NT2/D1 (cell line): ENCODE data around the gene CNNM3.
"Not testable (repeated sequence)": the region's sequence is repeated elsewhere in the genome, so short reads cannot be mapped to it uniquely, and the experiment has no call there.

Experiments used
- DNase-seq: peaks from one replicate; pipeline ENCODE4 v3.0.0-alpha.2; 2011; ENCODE audit warnings: low read depth, low spot score
- H3K27me3 ChIP-seq: 2 replicates; pipeline ENCODE4 v1.6.0; 2011; ENCODE audit warnings: mild to moderate bottlenecking; ENCODE audit not compliant: insufficient read length, insufficient read depth
- H3K36me3 ChIP-seq: 2 replicates; pipeline ENCODE4 v1.6.1; 2011; ENCODE audit warnings: mild to moderate bottlenecking, low read length, mixed read lengths; ENCODE audit not compliant: insufficient read depth, insufficient read length
- H3K4me1 ChIP-seq: 2 replicates; pipeline ENCODE4 v1.5.1; 2011; ENCODE audit not compliant: insufficient read depth, insufficient read length
- H3K4me3 ChIP-seq: 2 replicates; pipeline ENCODE4 v1.5.1; 2011; ENCODE audit warnings: low read depth; ENCODE audit not compliant: insufficient read length
- H3K9ac ChIP-seq: 2 replicates; pipeline ENCODE4 v1.6.0; 2011; ENCODE audit warnings: low read depth; ENCODE audit not compliant: insufficient read length
- H3K9me3 ChIP-seq: 2 replicates; pipeline ENCODE4 v1.5.1; 2011; ENCODE audit warnings: mild to moderate bottlenecking, low read length; ENCODE audit not compliant: insufficient read depth
- SUZ12 ChIP-seq: IDR thresholded peaks from 2 replicates; pipeline ENCODE4 v1.6.1; 2011; ENCODE audit not compliant: insufficient read length, insufficient read depth; ENCODE audit errors: extremely low read depth
- YY1 ChIP-seq: IDR thresholded peaks from 2 replicates; pipeline ENCODE4 v1.6.1; 2011; ENCODE audit not compliant: insufficient read length, insufficient read depth
- ZNF274 ChIP-seq: IDR thresholded peaks from 2 replicates; pipeline ENCODE4 v1.6.1; 2011; ENCODE audit warnings: mild to moderate bottlenecking, low read depth, low read length

The CNNM3 gene

GRCh38 chr2:96792772-96793749, 23.0 kb upstream of the CNNM3 start:
- H3K4me3 ChIP-seq: no peak overlapping the region
- no peaks in the 10 kb centered on the region for H3K9me3 ChIP-seq
- H3K36me3 ChIP-seq: no peaks in the 10 kb centered on the region
- no peaks in the 10 kb centered on the region for H3K27me3 ChIP-seq
- H3K4me1 ChIP-seq: peaks cover 6% of the 10 kb centered on the region
- DNase-seq: no peak
- TF ChIP-seq ZNF274: no peak
- TF ChIP-seq SUZ12: no peak
- no peak for TF ChIP-seq YY1
- H3K9ac ChIP-seq: no peak overlapping the region

GRCh38 chr2:96795076-96795475, 21.0 kb upstream of the CNNM3 start:
- Histone ChIP-seq H3K9ac (no peak overlapping the region), H3K27me3 (no peaks in the 10 kb centered on the region), H3K9me3 (no peaks in the 10 kb centered on the region), H3K36me3 (peaks cover 6% of the 10 kb centered on the region), H3K4me3 (no peak overlapping the region), H3K4me1 (peaks cover 4% of the 10 kb centered on the region)
- no peak for DNase-seq
- TF ChIP-seq SUZ12 (no peak), YY1 (no peak), ZNF274 (no peak)

GRCh38 chr2:96796497-96796896, 19.6 kb upstream of the CNNM3 start:
- not testable (repeated sequence) for DNase-seq, H3K9ac ChIP-seq, H3K4me1 ChIP-seq, H3K4me3 ChIP-seq, H3K27me3 ChIP-seq, H3K9me3 ChIP-seq
- H3K36me3 ChIP-seq: peaks cover 18% of the 10 kb centered on the region

- peaks cover 9% of the 10 kb centered on the region for H3K4me1 ChIP-seq
- peaks cover 25% of the 10 kb centered on the region for H3K36me3 ChIP-seq
- H3K9me3 ChIP-seq: no peaks in the 10 kb centered on the region
- no peak overlapping the region for H3K9ac ChIP-seq
- H3K4me3 ChIP-seq: no peak overlapping the region
- DNase-seq: no peak
- no peak for TF ChIP-seq SUZ12
- no peaks in the 10 kb centered on the region for H3K27me3 ChIP-seq
Observed at GRCh38 chr2:96797066-96797625, 18.9 kb upstream of the CNNM3 start.

GRCh38 chr2:96798733-96799622, 17.1 kb upstream of the CNNM3 start:
- no peak overlapping the region for H3K4me3 ChIP-seq
- no peaks in the 10 kb centered on the region for H3K27me3 ChIP-seq
- no peak for DNase-seq
- no peak for TF ChIP-seq SUZ12
- no peak overlapping the region for H3K9ac ChIP-seq
- peaks cover 4% of the 10 kb centered on the region for H3K4me1 ChIP-seq
- H3K9me3 ChIP-seq: no peaks in the 10 kb centered on the region
- peaks cover 31% of the 10 kb centered on the region for H3K36me3 ChIP-seq

GRCh38 chr2:96799623-96799935, 16.5 kb upstream of the CNNM3 start:
- H3K27me3 ChIP-seq: no peaks in the 10 kb centered on the region
- H3K36me3 ChIP-seq: peaks cover 31% of the 10 kb centered on the region
- no peak for DNase-seq
- H3K9me3 ChIP-seq: no peaks in the 10 kb centered on the region
- no peak overlapping the region for H3K4me3 ChIP-seq
- TF ChIP-seq ZNF274 (no peak), SUZ12 (no peak)
- peaks cover 4% of the 10 kb centered on the region for H3K4me1 ChIP-seq
- H3K9ac ChIP-seq: no peak overlapping the region
